Activated CD4-positive, alpha-beta T cell treated with anti-CD3 and anti-CD28 coated beads, Interleukin-2, Interleukin-6, amounts not matched to agents 100 ng/mL and 50 ng/mL, durations not matched to agents 16 hours and 8 hours (primary cell): ENCODE data around the gene DGKD.

ENCODE experiments used
- DNase-seq: peaks from one replicate; pipeline ENCODE4 v3.0.0-alpha.2; 2020

The DGKD gene

DNA sequence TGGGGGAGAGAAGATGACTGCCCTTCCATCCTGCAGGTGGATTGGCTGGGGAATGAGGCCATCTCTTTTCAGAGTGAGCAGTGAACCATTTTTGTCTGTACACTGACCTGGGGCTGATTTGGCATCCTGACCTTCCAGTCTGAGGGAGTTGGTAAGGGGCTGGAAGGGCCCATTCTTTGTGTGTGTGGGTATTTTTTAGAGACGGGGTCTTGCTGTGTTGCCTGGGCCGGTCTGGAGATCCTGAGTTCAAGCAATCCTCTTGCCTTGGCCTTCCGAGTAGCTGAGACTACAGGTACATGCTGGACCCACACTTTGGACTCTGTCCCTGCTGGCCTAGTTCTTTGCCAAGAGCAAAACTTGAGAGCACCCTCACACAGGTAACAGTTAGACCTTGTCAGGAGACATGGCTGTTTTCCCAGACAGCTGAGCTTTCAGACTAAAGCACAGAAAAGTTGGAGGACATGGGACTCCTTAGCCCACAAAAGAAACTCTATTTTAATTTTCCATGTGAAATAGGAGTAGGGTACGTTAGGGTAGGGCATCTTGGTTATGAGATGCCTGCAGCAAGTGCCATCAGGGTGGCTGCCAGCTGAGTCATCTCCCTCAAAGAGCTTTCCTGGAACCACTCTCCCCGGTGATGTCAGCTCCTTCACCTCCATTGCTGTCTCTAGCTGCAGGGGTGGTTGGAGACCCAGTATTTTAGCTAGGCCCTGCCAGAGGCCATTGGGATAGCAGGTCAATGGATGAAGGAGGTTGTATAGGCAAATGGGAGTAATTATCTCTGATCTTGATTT, 60.7 kb downstream of the DGKD start:
- DNase-seq, result peak; percentile 80

DNA sequence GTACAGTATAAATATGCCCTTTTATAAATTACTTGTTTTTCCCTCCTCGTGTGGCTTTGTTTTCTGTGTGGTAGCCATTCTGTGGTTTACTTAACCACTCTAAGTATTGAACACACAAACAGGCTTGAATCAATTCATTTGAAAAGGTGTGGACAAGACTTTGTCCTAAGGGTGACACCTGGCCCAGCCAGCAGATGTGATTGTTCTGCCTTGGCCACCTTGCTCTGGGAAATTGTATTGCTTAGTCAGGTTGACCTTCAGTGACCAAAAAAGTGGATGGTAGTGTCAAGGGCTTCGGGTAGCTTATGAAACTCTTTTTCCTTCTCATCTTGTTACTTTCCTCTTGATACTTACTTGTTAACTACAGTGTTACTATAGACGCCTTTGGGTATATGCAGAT, 61.9 kb downstream of the DGKD start:
- no peak for DNase-seq

DNA sequence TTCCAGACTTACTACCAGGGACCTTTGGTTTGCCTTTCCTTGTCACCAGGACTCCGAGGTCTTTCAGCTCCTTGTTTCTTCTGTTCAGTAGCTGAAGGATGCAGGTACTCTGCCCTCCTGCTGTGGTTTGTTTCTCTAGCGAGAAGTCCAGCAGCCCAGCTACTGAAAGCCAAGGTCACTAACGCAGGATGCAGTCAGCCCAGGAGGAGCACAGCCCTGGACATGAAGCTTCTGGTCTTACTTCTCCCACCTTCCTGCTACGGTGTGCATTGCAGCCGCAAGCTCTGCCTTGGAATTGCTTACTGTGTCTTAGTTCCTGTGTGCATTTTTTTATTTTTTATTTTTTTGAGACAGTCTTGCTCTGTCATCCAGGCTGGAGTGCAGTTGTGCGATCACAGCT, 62.4 kb downstream of the DGKD start:
- no peak for DNase-seq

- no peak for DNase-seq
These were observed 63.0 kb downstream of the DGKD start for GRCh38 chr2:233417282-233417681.

DNA sequence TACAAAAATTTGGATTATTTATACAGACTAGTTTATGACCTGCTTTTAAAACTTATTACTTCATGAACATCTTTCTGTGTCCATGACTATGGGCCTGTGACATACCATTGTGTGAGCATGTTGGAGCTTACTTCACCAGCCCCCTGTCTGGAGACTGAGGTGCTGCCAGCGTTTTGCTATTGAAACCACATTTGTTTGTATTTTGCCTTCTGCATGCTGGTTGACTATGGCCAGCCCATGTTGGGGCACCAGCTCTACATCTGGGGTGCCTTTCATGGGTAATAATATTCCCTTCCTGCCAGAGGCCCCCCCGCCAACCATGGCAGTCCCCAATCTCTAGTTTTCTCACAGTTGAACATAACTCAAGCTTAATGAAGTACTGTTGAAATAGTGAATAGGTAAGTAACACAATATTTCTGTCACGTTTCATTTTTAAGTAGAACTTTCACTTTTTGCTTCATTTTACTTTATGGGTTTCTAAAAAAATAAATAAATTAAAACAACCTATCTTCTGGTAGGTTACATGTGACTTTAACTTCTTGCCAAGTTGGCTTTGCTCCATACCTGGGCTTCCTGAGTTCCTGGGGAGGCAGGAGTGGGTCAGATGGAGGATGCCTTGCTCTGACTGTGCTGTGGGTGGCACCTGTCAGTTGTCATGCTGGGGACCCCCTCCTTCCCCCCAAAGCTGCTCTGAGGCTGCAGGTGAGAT, 63.9 kb downstream of the DGKD start:
- no peak for DNase-seq

- DNase-seq, result peak; percentile 54
These were observed 64.7 kb downstream of the DGKD start for GRCh38 chr2:233418761-233419546.

- DNase-seq, result peak; percentile 75
These were observed 65.5 kb downstream of the DGKD start for GRCh38 chr2:233419602-233420391.

DNA sequence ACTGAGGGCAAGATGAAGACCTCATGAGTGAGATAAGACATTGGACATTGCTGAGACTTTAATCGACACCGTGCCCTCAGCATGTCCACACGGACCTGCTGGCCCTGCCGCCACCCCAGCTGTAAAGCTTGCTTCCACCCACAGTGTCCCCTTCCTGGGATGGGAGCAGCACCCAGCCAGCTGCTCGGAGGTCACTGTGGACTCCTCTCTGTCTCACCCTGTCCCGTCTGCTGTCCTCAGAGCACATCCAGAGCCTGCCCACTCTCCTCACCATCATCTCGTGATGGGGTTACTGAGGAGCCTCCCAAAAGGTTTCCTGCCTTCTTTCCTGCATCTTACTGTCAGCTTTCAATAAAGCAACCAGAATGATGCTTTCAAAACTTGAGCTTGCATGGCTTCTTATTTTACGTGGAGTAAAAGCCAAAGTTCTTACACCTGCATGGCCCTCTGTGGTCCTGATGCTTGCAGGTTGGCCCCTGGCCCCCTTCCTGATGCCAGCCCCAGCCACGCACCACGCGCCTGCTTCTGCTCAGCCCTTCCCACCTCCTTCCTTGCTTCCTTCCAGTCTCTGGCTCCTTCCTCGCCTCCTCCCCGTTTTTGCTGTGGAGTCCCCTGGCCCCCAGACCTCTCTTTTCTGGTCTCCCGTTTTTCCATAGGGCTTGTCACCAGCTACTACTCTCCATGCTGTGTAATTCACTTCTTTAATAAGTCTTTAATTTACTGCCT, 67.0 kb downstream of the DGKD start:
- DNase-seq, result no peak

- DNase-seq, result peak; percentile 80
These were observed 67.9 kb downstream of the DGKD start for GRCh38 chr2:233422050-233422639.

GRCh38 chr2:233422649-233423551, 68.6 kb downstream of the DGKD start:
- no peak for DNase-seq

GRCh38 chr2:233423552-233423860, 69.2 kb downstream of the DGKD start:
- DNase-seq, result no peak

GRCh38 chr2:233424154-233424951, 70.1 kb downstream of the DGKD start:
- no peak for DNase-seq

DNA sequence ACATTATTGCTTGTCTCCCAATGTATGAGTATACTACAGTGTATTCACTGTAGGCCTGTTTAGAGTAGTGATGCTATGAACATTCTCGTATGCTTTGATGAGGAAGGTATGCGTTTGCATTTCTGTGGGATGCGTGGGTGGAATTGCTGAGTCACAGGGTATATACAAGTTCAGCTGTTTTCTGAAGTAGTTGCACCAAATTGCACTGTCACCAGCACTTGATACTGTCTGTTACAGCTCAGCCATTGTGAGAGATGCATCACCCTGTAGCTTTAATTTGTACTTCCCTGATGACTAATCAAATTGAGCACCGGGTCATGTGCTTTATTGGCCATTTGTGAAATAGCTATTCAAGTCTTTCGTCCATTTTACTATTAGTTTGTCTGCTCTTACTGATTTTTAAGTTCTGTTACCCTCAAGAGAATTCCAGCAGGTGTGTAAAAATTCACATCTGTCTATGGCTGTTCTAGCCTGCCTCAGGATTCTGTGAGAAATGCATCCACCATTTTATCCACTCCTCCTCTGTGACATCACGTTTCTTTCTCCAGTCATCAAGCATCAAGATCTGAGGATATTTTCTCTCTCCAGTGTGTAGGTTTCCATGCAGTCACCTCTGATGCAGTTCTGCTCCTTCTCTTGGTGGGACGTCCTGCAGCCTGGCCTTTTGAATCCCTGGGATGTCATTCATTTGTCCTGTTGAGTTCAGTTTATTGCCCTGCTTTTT, 72.5 kb downstream of the DGKD start:
- DNase-seq, result peak; percentile 71

DNA sequence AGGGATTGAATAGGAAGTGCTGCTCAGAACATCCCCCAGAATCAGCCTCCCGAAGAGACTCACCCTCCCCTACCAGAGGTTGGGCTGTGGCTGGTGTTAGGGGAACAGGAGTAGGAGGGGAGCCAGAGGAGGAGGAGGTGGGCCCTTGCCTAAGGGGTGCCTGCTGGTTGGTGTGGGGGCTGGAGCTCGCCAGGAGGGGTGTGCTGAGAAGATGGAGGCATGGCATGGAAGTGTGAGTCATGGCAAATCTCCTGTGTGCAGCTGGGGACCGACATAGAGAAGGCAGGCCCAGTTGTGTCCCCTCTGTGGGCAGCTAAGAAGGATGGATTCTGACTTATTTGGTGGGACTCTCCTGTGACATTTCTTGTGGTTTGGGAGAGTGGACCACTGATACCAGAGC, 73.7 kb downstream of the DGKD start:
- DNase-seq, result no peak

DNA sequence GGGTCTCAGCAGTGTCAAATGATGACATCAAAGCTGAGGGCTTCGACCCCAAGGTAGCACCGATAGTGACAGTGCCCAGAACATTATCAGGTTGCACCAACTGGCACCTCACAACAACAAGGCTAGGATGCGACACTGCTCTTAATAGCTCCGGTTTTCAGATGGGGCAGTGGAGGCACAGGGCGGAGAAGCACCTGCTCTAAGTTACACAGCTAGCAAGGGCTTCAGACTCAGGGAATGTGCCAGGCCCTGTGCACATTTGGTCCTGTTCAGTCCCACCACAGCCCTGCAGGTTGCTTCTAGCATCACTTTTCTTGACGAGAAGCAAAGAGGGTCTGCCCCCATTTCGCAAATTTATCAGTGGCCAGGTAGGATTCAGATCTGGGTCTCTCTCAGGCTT, 74.1 kb downstream of the DGKD start:
- DNase-seq, result no peak

DNA sequence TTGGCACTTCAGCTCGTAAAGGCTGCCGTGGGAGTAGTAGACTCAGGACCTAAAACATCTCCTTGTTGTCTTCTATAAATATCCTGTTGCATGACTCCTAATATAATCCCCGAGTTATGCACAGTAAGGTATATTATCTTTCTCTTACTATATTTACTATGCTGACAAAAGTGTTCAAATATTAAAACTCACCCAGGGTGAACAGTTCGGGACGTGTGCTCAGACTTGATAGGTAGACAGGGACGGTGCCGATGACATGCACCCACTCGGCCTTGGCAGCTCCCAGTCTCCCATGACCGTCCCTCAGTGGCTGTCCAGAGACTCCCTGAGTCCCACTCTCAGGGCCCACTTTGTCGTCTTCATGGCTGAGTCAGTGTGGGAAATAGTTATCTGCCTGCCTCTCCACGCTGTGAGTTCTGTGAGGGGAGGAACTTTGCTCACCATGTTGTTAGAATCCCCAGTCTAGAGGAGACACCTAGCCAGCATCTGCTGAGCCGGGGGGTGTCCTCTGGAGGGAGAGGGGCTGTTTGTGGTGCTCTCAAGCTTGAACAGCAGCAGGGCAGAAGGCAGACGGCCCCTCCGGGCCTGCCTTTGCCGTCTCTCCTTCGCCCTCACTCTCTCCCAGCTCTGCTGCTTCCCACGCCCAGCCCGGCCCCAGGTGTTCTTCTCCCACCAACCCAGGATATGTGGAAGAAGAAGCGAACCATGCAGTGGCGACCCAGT, 75.0 kb downstream of the DGKD start:
- DNase-seq, result no peak

DNA sequence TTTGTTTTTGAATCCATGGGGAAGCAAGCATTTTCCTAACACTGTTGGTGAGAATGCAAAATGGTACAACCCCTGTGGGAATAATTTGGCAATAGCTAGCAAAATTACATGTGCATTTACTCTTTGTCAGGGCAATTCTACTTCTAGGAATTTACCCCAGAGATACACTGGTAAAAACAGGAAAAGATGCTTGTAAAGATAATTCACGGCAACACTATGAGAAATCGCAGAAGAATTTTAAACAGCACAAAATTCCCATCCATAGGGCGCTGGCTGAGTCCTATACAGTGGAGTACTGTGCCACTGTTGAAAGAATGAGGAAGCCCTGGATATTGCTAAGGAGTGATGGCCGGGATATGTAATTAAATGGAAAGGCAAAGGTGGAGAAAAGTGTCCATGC, 75.8 kb downstream of the DGKD start:
- DNase-seq, result no peak

DNA sequence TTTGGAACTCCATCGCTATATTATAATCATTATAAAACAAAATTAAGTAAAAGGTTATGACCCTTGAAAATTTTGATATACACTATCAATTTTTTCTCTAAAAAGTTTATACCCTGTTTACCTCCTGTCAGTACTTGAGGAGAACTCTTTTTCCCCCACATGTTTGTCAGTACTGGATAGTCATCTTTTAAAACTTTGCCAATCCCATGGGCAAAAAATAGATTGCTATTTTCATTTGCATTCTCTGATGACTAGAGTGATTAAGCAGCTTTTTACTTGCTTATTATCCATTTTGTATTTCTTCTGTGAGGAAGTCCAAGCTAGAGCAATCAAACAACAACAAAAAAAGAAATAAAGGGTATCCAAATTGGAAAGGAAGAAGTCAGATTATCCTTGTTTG, 76.4 kb downstream of the DGKD start:
- no peak for DNase-seq

DNA sequence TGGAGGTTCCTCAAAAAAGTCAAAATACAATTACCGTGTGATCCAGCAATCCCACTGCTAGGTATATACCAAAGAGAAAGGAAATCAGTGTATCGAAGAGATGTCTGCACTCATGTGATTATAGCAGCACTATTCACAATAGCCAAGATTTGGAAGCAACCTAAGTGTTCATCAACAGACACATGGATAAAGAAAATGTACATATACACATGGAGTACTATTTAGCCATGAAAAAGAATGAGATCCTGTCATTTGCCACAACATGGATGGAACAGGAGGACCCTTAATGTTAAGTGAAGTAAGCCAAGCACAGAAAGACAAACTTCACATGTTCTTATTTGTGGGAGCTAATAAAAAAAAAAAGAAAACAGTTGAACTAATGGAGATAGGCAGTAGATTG, 78.7 kb downstream of the DGKD start:
- DNase-seq, result no peak
